ENCODE data around the gene HSPB9.

HSPB9 gene

GRCh38 chr17:42114118-42114517 lies 8.5 kb upstream of the HSPB9 start:
- TF ChIP-seq CTCF (IDR thresholded peaks at IDR 0.05; ENCODE audit: extremely low read depth, insufficient read depth, missing control alignments): no peak
- no peak for DNase-seq (ENCODE audit: low spot score)
- in situ Hi-C loops (cut with MboI; ENCODE audit: low pct_unique_long_range_greater_than_20kb, low sequenced_read_pairs, unreplicated experiment): loop anchor here (10.0 to 25.0 kb wide), 2 partner anchors 89 to 377 kb away; partner anchors contain the start of genes HAP1 and NKIRAS2

- DNase-seq (ENCODE audit: low spot score): peak; percentile 84
- in situ Hi-C loops (cut with MboI; ENCODE audit: low pct_unique_long_range_greater_than_20kb, low sequenced_read_pairs, unreplicated experiment): loop anchor here (10.0 to 25.0 kb wide), 2 partner anchors 92 to 380 kb away; partner anchors contain the start of genes HAP1 and NKIRAS2
Observed at GRCh38 chr17:42116705-42117396, 5.8 kb upstream of the HSPB9 start.

GRCh38 chr17:42117397-42118125 lies 5.0 kb upstream of the HSPB9 start:
- no peak for TF ChIP-seq CTCF (IDR thresholded peaks at IDR 0.05; ENCODE audit: extremely low read depth, insufficient read depth, missing control alignments)
- no peak for DNase-seq (ENCODE audit: low spot score)
- in situ Hi-C loops (cut with MboI; ENCODE audit: low pct_unique_long_range_greater_than_20kb, low sequenced_read_pairs, unreplicated experiment): loop anchor here (10.0 to 25.0 kb wide), 2 partner anchors 93 to 380 kb away; partner anchors contain the start of genes HAP1 and NKIRAS2

More at GRCh38 chr17:42116705-42117396, 5.8 kb upstream of the HSPB9 start:
- peak; percentile 88 for TF ChIP-seq CTCF (IDR thresholded peaks at IDR 0.05; ENCODE audit: extremely low read depth, insufficient read depth, missing control alignments)

GRCh38 chr17:42118126-42118510 lies 4.5 kb upstream of the HSPB9 start:
- no peak for TF ChIP-seq CTCF (IDR thresholded peaks at IDR 0.05; ENCODE audit: extremely low read depth, insufficient read depth, missing control alignments)
- no peak for DNase-seq (ENCODE audit: low spot score)
- in situ Hi-C loops (cut with MboI; ENCODE audit: low pct_unique_long_range_greater_than_20kb, low sequenced_read_pairs, unreplicated experiment): loop anchor here (10.0 to 25.0 kb wide), 2 partner anchors 93 to 381 kb away; partner anchors contain the start of genes HAP1 and NKIRAS2

- TF ChIP-seq CTCF (IDR thresholded peaks at IDR 0.05; ENCODE audit: extremely low read depth, insufficient read depth, missing control alignments): peak; percentile 69
- in situ Hi-C loops (cut with MboI; ENCODE audit: low pct_unique_long_range_greater_than_20kb, low sequenced_read_pairs, unreplicated experiment): loop anchor here (10.0 to 25.0 kb wide), 2 partner anchors 94 to 381 kb away; partner anchors contain the start of genes HAP1 and NKIRAS2
- DNase-seq (ENCODE audit: low spot score): peak; percentile 64
Observed at GRCh38 chr17:42118545-42118944, 4.1 kb upstream of the HSPB9 start.

GRCh38 chr17:42119301-42119700 lies 3.3 kb upstream of the HSPB9 start:
- in situ Hi-C loops (cut with MboI; ENCODE audit: low pct_unique_long_range_greater_than_20kb, low sequenced_read_pairs, unreplicated experiment): loop anchor here (10.0 to 25.0 kb wide), 2 partner anchors 94 to 382 kb away; partner anchors contain the start of genes HAP1 and NKIRAS2
- DNase-seq (ENCODE audit: low spot score): no peak
- no peak for TF ChIP-seq CTCF (IDR thresholded peaks at IDR 0.05; ENCODE audit: extremely low read depth, insufficient read depth, missing control alignments)

All from GM13977 (cell line).